ENCODE data around the gene UNC45A. TPM values are rescaled to one million over a fixed set of nuclear protein-coding genes. Genes with fewer than 3 reads are reported as not detected.

UNC45A gene
- total and polyA plus RNA-seq, 2 of the 8 experiments (the other 6 are each of a cell fraction or from before 2014, with no cell fraction given) = 74.1 to 84.2 TPM

DNA sequence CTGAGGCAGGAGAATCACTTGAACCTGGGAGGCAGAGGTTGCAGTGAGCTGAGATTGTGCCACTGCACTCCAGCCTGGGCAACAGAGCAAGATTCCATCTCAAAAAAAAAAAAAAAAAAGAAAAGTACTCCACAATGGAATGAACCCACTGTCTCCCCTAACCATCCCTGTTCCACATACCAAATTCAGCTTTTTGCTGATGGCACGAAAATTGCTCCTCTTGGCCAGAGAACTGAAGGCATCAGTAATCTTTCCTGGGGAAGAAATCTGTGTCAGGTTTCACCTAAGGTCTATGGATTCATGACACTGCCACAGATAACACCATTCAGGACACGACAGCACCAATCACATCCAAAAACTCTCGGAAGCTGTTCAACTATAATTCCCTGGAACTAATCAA lies 66.1 kb downstream of the UNC45A start:
- H3K9ac ChIP-seq (replicated peaks in 1 of 4; ENCODE audit: extremely low read depth in 1 of 4, low read depth in 3 of 4, low read length in 3 of 4) = no peak overlapping the region
- H2BK5ac ChIP-seq (ENCODE audit: low read depth, low read length) = no peak overlapping the region
- no peak overlapping the region for H4K8ac ChIP-seq (ENCODE audit: extremely low read depth, insufficient read depth, low read length)
- peaks cover 0 to 1% of the 10 kb centered on the region in 2 experiments; a peak in 1 of 4 replicates for H3K79me2 ChIP-seq (ENCODE audit: control insufficient read depth in 1 of 2, insufficient read depth in 2 of 2, low read length in 2 of 2)
- ChIA-PET POLR2A (ENCODE audit: partially characterized antibody) (no interaction called here), CTCF (ENCODE audit: partially characterized antibody) (interaction anchor here (1.1 to 1.5 kb wide), 2 partner anchors 10 to 246 kb away, joined by 4 read pairs; no protein-coding TSS in a partner anchor)
- FAIRE-seq = no peak
- H3K79me1 ChIP-seq (ENCODE audit: low read depth, low read length) = no peaks in the 10 kb centered on the region
- no peak overlapping the region for H3K4ac ChIP-seq (replicated peaks; ENCODE audit: insufficient read length, low read depth, low read length)
- no peak overlapping the region for H4K91ac ChIP-seq (replicated peaks; ENCODE audit: insufficient read length, low read length)
- H3K18ac ChIP-seq (ENCODE audit: extremely low read depth, low read length) = no peak overlapping the region
- no peak overlapping the region for H2BK12ac ChIP-seq (ENCODE audit: low read depth, low read length)
- no peak overlapping the region for H3K27ac ChIP-seq (ENCODE audit: low read depth, low read length)
- no peak overlapping the region for H3K23ac ChIP-seq (ENCODE audit: insufficient read length)
- H2AFZ ChIP-seq (ENCODE audit: low read length) = no peak overlapping the region
- no peak overlapping the region for H3K4me3 ChIP-seq (ENCODE audit: extremely low read depth in 1 of 4, insufficient read depth in 2 of 4, low read depth in 3 of 4, low read length in 4 of 4)
- no peak for TF ChIP-seq CTBP2 (IDR thresholded peaks at IDR 0.05; ENCODE audit: borderline replicate concordance, insufficient read depth, insufficient read length, low read length)
- no peak for TF ChIP-seq KDM1A (IDR thresholded peaks at IDR 0.05; ENCODE audit: borderline replicate concordance, low read length)
- TF ChIP-seq, protein P1, sequence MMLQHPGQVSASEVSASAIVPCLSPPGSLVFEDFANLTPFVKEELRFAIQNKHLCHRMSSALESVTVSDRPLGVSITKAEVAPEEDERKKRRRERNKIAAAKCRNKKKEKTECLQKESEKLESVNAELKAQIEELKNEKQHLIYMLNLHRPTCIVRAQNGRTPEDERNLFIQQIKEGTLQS (IDR thresholded peaks at IDR 0.05; ENCODE audit: insufficient read depth, low read depth, low read length) = no peak
- no peak for TF ChIP-seq EGR1 (IDR thresholded peaks at IDR 0.05; ENCODE audit: borderline replicate concordance, low read depth, low read length)
- TF ChIP-seq RNF2 (IDR thresholded peaks at IDR 0.05; ENCODE audit: borderline replicate concordance, low read depth, low read length, missing control alignments, poor library complexity, severe bottlenecking) = no peak
- TF ChIP-seq TBP (IDR thresholded peaks at IDR 0.05; ENCODE audit: low read depth, low read length) = no peak
- no peak for TF ChIP-seq BCL11A (IDR thresholded peaks at IDR 0.05; ENCODE audit: low read depth in 2 of 2, low read length in 2 of 2)
- TF ChIP-seq, protein P2, sequence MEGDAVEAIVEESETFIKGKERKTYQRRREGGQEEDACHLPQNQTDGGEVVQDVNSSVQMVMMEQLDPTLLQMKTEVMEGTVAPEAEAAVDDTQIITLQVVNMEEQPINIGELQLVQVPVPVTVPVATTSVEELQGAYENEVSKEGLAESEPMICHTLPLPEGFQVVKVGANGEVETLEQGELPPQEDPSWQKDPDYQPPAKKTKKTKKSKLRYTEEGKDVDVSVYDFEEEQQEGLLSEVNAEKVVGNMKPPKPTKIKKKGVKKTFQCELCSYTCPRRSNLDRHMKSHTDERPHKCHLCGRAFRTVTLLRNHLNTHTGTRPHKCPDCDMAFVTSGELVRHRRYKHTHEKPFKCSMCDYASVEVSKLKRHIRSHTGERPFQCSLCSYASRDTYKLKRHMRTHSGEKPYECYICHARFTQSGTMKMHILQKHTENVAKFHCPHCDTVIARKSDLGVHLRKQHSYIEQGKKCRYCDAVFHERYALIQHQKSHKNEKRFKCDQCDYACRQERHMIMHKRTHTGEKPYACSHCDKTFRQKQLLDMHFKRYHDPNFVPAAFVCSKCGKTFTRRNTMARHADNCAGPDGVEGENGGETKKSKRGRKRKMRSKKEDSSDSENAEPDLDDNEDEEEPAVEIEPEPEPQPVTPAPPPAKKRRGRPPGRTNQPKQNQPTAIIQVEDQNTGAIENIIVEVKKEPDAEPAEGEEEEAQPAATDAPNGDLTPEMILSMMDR (IDR thresholded peaks at IDR 0.05; ENCODE audit: control extremely low read depth in 1 of 3, insufficient read depth in 1 of 3, low read depth in 1 of 3, low read length in 3 of 3) = no peak
- TF ChIP-seq TAF1 (IDR thresholded peaks at IDR 0.05; ENCODE audit: low read depth, low read length) = no peak
- no peak for TF ChIP-seq POU5F1 (IDR thresholded peaks at IDR 0.05; ENCODE audit: low read depth, low read length)
- TF ChIP-seq HDAC6 (IDR thresholded peaks at IDR 0.05; ENCODE audit: low read depth, low read length) = no peak
- H2AK5ac ChIP-seq (ENCODE audit: low read depth, low read length) = no peak overlapping the region
- H2BK20ac ChIP-seq (ENCODE audit: low read length) = no peak overlapping the region
- no peaks in the 10 kb centered on the region for H3K4me1 ChIP-seq (replicated peaks in 1 of 4; ENCODE audit: control insufficient read depth in 3 of 4, insufficient read depth in 4 of 4, low read length in 3 of 4)
- no peak overlapping the region for H2BK15ac ChIP-seq (ENCODE audit: low read length)
- H3K4me2 ChIP-seq (ENCODE audit: insufficient read depth in 1 of 2, low read depth in 2 of 2, low read length in 2 of 2) = no peak overlapping the region
- H3K14ac ChIP-seq (ENCODE audit: insufficient read length) = no peak overlapping the region
- peaks cover 7 to 59% (median 41%) of the 10 kb centered on the region in 4 experiments for H3K36me3 ChIP-seq (ENCODE audit: control insufficient read depth in 2 of 4, insufficient read depth in 4 of 4, low read length in 3 of 4)
- H3K56ac ChIP-seq (replicated peaks; ENCODE audit: insufficient read length, low read depth, low read length) = no peak overlapping the region
- no peak overlapping the region for H2BK120ac ChIP-seq (replicated peaks; ENCODE audit: low read depth, low read length)
- DNase-seq (ENCODE audit: low read depth in 1 of 2, low spot score in 2 of 2) = no peak
- H3K23me2 ChIP-seq (ENCODE audit: low read depth, low read length) = no peaks in the 10 kb centered on the region
- no peak overlapping the region for H4K5ac ChIP-seq (ENCODE audit: insufficient read length, low read depth, low read length)
- 87% methylated on average over 3 of the region's 3 CpGs; no CpG with 5 or more reads in 1 of the 2 experiments for WGBS, 2 experiments (ENCODE audit: extremely low coverage in 1 of 2, insufficient coverage in 1 of 2, insufficient read length in 1 of 2, insufficient replicate concordance in 2 of 2, low coverage in 1 of 2, low lambda C conversion rate in 2 of 2, missing lambda C conversion rate in 1 of 2)
- peaks cover 0 to 4% of the 10 kb centered on the region in 2 experiments for H4K20me1 ChIP-seq (replicated peaks in 1 of 2; ENCODE audit: control insufficient read depth in 1 of 2, insufficient read depth in 2 of 2, low read length in 2 of 2)
- H3K27me3 ChIP-seq (replicated peaks in 1 of 4; ENCODE audit: control insufficient read depth in 3 of 4, extremely low read depth in 1 of 4, insufficient read depth in 3 of 4, low read length in 3 of 4) = no peaks in the 10 kb centered on the region
- H3K9me3 ChIP-seq (ENCODE audit: insufficient read depth in 2 of 2, low read depth in 1 of 2, low read length in 1 of 2) = no peaks in the 10 kb centered on the region
